Kidney epithelial cell (primary cell): ENCODE results near the gene HJURP. TPM values are rescaled to one million over a fixed set of nuclear protein-coding genes. Genes with fewer than 3 reads are reported as not detected.

Source experiments
- DNase-seq: peaks from one replicate; pipeline ENCODE4 v3.0.0-alpha.2; 2010; ENCODE audit warnings: low read depth
- H3K27me3 ChIP-seq: 2 replicates; pipeline ENCODE4 v1.6.0; 2011; ENCODE audit warnings: low read length; ENCODE audit not compliant: control insufficient read depth, insufficient read depth
- H3K36me3 ChIP-seq: 2 replicates; pipeline ENCODE4 v1.5.1; 2011; ENCODE audit warnings: low read length; ENCODE audit not compliant: control insufficient read depth, insufficient read depth
- H3K4me3 ChIP-seq: 2 replicates; pipeline ENCODE4 v1.5.1; 2011; ENCODE audit warnings: low read depth, mild to moderate bottlenecking, control low read depth, low read length
- CTCF ChIP-seq: IDR thresholded peaks from 2 replicates; pipeline ENCODE4 v1.5.1; 2011; ENCODE audit warnings: mild to moderate bottlenecking, moderate library complexity, low read length, control low read depth, inconsistent platforms; ENCODE audit not compliant: insufficient read depth, poor library complexity, severe bottlenecking
- total RNA-seq: library from RNA; depleted of rRNA; stranded (reverse); fragments of >200 nt; gene quantifications from 2 replicates; pipeline ENCODE4 v1.2.3, GENCODE V29; 2015

Gene HJURP
- total RNA-seq, 1 donor from 2014 or later, result 13.4 TPM

- no peak for TF ChIP-seq CTCF
- H3K36me3 ChIP-seq, result peaks cover 2% of the 10 kb centered on the region
- no peak overlapping the region for H3K4me3 ChIP-seq
- no peaks in the 10 kb centered on the region for H3K27me3 ChIP-seq
- no peak for DNase-seq
Observed at GRCh38 chr2:233835230-233836186, 18.8 kb downstream of the HJURP start.

DNA sequence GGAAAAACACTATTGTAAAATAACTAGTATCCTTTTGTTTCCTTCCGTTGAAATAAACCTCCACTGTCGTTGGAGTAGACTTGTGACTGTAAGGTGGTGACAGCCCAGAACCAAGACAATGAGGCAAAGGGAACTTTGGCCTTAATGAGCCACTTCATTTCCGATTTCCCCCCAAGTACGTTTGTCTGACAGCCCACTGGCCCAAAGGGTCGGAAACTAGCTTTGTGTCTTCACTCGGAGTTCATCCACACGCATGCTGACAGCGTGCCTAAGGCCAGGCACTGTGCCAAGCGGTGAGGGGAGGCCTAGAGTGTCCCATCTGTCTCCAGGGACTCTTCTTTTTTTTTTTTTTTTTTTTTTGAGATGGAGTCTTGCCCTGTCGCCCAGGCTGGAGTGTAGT is 21.0 kb downstream of the HJURP start:
- H3K4me3 ChIP-seq, result no peak overlapping the region
- DNase-seq, result no peak
- H3K36me3 ChIP-seq, result peaks cover 2% of the 10 kb centered on the region
- H3K27me3 ChIP-seq, result no peaks in the 10 kb centered on the region
- TF ChIP-seq CTCF, result no peak

DNA sequence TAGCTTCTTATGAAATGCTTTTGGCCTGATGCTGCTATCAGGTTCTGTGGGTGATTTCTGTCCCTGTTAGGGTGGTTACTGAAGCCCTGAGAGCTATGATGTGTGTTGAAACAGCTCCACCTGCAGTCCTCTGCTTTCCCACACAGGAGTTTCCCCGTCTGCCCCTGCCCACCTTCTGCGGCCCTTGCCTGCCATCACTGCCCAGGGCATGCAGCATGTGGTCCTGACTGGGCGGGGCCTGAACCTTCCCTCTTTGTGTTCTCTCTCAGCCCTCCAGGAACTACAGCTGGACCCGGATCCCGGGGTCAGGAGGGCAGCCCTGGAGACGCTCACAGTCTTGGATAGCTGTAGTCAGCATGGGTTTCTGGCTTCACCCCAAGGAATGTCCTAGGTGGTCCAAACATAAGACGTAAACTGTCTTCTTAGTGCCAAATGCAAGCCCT is 21.4 kb downstream of the HJURP start:
- Histone ChIP-seq H3K27me3 (no peaks in the 10 kb centered on the region), H3K4me3 (no peak overlapping the region), H3K36me3 (peaks cover under 1% of the 10 kb centered on the region)
- peak; percentile 56 for TF ChIP-seq CTCF
- DNase-seq, result peak; percentile 26

DNA sequence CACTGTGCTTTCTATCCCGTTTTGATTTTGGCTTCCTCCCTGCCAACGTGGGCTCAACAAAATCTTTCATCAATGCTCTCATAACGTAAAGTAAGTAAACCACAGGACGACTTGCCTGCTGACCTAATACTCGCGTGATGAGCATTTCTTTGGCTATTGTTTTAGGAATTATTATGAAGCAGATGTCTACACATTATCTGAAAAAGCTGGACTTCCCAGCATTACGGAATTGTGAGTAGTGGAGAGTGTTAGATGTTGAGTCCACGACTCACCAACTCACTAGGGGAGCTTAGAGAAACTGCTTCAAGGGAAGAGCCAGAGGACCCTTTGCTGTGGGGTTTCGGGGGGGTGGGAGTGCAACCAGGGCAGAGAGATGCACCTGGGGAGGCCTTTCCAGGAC is 21.9 kb downstream of the HJURP start:
- no peaks in the 10 kb centered on the region for H3K36me3 ChIP-seq
- no peak overlapping the region for H3K4me3 ChIP-seq
- TF ChIP-seq CTCF, result no peak
- no peak for DNase-seq
- H3K27me3 ChIP-seq, result no peaks in the 10 kb centered on the region

- DNase-seq, result no peak
- Histone ChIP-seq H3K36me3 (no peaks in the 10 kb centered on the region), H3K4me3 (no peak overlapping the region), H3K27me3 (no peaks in the 10 kb centered on the region)
- no peak for TF ChIP-seq CTCF
Observed at GRCh38 chr2:233831861-233832260, 22.5 kb downstream of the HJURP start.
